Endometrium (tissue), 2 donors: ENCODE data around the gene PGBD2.
"Not testable (repeated sequence)": the region's sequence is repeated elsewhere in the genome, so short reads cannot be mapped to it uniquely, and the experiment has no call there.

Experiments
- FAIRE-seq: peaks from 2 replicates; lab custom pipeline; 2012; peaks lifted over from hg19 to GRCh38; lab: Jason Lieb, UNC
- donor health status: control.
- donor health status: control.

The PGBD2 gene

DNA sequence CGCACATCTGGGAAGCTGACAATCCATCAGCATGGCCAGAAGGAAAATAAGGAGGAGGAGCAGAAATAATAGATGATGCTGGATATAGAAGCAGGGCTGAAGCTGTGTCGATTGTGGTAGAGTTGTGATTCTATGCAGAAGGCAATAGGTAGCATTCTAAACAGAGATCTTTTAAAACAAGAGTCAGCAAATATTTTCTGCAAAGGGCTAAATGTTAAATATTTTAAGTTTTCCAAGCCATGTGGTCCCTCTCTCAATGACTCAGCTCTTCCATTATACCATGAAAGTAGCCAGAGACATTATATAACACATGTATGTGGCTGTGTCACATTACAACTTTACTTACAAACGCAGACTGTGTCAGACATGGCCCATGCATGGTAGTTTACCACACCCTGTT, 21.2 kb downstream of the PGBD2 start:
- not testable (repeated sequence) for FAIRE-seq

DNA sequence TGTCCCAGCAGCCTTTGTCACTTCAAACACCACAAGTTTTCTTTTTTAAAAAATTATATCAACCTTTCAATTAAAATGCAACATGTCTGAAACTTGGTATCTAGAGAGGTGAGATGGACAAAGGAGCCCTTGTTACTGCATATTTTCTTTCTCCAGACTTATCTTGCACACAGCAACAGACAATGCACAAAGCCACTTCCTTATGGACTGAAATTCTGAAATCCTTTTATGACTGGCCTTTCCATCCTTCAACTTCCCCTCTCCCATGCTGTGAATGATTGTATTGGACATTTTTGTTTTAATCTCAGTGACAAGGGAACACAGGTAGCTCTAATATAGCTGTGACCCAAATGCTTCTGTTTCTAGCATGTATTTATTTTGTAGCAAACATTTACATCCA, 22.1 kb downstream of the PGBD2 start:
- FAIRE-seq = not testable (repeated sequence)

DNA sequence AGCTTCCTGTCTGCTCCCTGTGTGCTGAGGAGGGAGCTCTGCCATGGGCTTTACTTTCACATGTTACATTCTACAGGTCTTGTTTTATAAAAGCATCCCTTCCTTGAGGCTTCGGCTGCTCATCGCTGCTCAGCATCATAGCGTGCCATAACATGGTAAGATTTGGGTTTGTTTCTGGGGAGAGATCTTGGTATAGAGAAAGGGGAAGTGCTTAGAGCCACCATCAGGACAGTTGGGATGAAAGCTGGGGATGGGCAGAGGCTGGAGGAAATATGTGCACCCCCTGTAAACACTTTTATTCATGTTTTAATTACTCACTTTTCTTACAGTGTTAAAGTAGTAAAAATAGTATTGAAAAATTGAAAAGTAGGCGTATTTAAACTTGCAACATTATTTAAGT, 24.0 kb downstream of the PGBD2 start:
- not testable (repeated sequence) for FAIRE-seq

DNA sequence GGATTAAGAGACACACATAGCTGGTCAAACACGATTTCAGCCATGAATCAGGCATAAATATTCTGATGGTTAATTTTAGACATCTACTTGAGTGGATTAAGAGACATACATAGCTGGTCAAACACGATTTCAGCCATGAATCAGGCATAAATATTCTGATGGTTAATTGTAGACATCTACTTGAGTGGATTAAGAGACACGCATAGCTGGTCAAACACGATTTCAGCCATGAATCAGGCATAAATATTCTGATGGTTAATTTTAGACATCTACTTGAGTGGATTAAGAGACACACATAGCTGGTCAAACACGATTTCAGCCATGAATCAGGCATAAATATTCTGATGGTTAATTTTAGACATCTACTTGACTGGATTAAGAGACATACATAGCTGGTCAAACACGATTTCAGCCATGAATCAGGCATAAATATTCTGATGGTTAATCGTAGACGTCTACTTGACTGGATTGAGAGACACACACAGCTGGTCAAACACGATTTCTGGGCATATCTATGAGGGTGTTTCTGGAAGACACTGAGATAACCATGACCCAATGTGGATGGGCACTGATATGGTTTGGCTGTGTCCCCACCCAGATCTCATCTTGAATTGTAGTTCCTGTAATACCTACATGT, 32.3 kb downstream of the PGBD2 start:
- FAIRE-seq = not testable (repeated sequence)

DNA sequence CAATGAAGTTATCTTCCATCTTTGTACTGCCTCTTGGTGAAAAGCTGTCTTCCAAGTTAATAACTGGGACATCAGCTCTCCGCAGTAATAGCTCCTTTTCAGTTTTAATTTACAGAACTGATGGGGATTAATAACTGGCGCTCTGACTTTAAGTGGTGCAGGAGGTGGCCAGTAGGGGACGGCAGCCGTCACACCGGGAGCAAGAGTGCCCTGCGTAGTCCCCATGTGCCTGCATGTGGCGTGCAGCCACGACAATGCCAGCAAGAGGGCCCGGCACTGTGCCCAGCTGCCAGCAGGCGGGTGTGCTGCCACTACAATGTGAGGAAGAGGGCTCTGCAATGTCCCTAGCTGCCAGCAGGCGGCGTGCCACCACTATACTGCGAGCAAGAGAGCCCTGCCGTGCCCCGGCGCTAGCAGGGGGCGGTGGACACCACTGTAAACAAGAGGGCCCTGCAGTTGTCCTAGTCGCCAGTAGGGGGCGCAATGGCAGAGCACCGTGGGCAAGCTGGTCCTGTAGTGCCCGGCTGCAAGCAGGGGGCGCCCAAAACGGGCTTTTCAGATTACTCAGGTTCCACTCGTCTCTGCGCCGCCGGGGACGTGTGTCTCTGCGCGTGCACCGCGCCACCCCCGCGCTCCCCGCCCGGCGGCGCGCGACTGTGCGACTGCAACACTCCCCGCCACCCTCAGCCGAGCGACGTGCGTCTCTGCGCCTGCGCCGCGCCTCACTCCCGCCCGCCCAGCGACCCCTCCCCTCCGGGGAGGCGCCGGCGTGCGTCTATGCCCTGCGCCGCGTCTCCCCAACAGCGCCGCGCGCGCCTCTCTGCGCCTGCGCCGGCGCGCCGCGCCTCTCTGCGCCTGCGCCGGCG, 38.3 kb downstream of the PGBD2 start:
- not testable (repeated sequence) for FAIRE-seq

DNA sequence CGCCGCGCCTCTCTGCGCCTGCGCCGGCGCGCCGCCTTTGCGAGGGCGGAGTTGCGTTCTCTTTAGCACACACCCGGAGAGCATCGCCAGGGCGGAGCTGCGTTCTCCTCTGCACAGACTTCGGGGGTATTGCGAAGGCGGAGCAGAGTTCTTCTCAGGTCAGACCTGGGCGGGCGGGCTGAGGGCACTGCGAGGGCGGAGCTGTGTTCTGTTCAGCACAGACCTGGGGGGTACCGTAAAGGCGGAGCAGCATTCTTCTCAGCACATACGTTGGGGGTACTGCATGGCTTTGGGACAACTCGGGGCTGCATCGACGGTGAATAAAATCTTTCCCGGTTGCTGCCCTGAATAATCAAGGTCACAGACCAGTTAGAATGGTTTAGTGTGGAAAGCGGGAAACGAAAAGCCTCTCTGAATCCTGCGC, 39.0 kb downstream of the PGBD2 start:
- not testable (repeated sequence) for FAIRE-seq

DNA sequence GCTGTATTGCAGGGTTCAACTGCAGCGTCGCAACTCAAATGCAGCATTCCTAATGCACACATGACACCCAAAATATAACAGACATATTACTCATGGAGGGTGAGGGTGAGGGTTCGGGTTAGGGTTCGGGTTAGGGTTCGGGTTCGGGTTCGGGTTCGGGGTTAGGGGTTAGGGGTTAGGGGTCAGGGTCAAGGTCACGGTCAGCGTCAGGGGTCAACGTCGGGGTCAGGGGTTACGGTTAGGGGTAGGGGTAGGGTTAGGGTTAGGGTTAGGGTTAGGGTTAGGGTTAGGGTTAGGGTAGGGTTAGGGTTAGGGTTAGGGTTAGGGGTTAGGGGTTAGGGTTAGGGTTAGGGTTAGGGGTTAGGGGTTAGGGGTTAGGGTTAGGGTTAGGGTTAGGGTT, 39.4 kb downstream of the PGBD2 start:
- not testable (repeated sequence) for FAIRE-seq

DNA sequence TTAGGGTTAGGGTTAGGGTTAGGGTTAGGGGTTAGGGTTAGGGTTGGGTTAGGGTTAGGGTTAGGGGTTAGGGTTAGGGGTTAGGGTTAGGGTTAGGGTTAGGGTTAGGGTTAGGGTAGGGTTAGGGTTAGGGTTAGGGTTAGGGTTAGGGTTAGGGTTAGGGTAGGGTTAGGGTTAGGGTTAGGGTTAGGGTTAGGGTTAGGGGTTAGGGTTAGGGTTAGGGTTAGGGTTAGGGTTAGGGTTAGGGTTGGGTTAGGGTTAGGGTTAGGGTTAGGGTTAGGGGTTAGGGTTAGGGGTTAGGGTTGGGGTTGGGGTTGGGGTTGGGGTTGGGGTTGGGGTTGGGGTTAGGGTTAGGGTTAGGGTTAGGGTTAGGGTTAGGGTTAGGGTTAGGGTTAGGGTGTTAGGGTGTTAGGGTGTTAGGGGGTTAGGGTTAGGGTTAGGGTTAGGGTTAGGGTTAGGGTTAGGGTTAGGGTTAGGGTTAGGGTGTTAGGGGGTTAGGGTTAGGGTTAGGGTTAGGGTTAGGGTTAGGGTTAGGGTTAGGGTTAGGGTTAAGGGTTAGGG, 39.9 kb downstream of the PGBD2 start:
- not testable (repeated sequence) for FAIRE-seq
